ENCODE results near the gene VCX2.

- TF ChIP-seq, protein P1, sequence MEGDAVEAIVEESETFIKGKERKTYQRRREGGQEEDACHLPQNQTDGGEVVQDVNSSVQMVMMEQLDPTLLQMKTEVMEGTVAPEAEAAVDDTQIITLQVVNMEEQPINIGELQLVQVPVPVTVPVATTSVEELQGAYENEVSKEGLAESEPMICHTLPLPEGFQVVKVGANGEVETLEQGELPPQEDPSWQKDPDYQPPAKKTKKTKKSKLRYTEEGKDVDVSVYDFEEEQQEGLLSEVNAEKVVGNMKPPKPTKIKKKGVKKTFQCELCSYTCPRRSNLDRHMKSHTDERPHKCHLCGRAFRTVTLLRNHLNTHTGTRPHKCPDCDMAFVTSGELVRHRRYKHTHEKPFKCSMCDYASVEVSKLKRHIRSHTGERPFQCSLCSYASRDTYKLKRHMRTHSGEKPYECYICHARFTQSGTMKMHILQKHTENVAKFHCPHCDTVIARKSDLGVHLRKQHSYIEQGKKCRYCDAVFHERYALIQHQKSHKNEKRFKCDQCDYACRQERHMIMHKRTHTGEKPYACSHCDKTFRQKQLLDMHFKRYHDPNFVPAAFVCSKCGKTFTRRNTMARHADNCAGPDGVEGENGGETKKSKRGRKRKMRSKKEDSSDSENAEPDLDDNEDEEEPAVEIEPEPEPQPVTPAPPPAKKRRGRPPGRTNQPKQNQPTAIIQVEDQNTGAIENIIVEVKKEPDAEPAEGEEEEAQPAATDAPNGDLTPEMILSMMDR (IDR thresholded peaks at IDR 0.05), result no peak
- TF ChIP-seq POLR2A (IDR thresholded peaks at IDR 0.05), result no peak
These were observed 29.9 kb downstream of the VCX2 start for GRCh38 chrX:8140986-8141744.

All from testis (tissue), 2 donors.